Retinal pigment epithelial cell (primary cell): ENCODE results near the gene NARF.
"Not testable (repeated sequence)": the region's sequence is repeated elsewhere in the genome, so short reads cannot be mapped to it uniquely, and the experiment has no call there.

ENCODE experiments used
- DNase-seq: peaks from one replicate; pipeline ENCODE4 v3.0.0-alpha.2; 2010; ENCODE audit warnings: low read depth
- H3K4me3 ChIP-seq: 2 replicates; pipeline ENCODE4 v1.5.1; 2011; ENCODE audit warnings: mild to moderate bottlenecking, low read length, control low read depth, moderate library complexity
- TF ChIP-seq, protein P1 (sequence below): conservative IDR thresholded peaks from 2 replicates; pipeline ENCODE4 v1.5.1; 2011; ENCODE audit warnings: low read depth, low read length, control low read depth, inconsistent platforms

The NARF gene

DNA sequence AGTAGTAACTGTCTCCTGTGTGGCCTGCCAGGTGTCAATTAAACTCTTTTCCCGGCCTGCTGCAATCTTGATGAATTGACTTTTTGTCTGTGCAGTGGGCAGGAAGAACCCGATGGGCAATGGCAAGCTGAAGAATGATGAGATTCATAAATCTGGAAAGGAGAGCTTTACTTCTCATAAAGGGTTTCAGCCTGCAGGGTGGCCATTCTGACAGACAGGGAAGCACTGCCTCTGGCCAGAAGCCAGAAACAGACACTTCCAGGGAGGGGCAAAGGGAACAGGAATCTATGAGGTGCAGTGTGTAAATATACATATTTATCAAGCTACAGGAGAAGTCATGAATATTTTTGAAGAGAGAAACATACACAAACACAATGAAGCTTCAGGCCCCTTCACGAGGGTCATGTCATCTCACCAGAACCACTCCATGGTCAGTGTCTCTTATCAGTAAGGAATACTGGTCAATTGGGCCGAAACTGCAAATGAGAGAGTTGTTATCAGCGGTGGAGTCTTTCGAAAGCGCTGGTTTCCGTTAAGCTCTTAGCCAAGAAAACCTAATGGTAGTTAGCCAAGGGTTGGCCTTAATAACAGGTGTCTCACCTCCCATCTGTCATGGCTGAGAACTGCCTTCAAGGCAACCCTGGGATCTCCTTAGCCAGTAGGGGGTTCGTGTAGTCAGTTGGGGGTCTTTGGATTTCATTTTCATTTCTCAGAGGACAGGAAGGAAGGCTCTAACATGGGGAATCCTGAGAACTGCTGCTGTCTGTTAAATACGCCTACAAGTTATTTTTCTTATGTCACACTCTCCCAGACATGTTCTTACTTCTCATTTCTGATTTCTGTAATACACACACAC lies 1.2 kb upstream of the NARF start:
- no peak for DNase-seq
- TF ChIP-seq, protein P1, sequence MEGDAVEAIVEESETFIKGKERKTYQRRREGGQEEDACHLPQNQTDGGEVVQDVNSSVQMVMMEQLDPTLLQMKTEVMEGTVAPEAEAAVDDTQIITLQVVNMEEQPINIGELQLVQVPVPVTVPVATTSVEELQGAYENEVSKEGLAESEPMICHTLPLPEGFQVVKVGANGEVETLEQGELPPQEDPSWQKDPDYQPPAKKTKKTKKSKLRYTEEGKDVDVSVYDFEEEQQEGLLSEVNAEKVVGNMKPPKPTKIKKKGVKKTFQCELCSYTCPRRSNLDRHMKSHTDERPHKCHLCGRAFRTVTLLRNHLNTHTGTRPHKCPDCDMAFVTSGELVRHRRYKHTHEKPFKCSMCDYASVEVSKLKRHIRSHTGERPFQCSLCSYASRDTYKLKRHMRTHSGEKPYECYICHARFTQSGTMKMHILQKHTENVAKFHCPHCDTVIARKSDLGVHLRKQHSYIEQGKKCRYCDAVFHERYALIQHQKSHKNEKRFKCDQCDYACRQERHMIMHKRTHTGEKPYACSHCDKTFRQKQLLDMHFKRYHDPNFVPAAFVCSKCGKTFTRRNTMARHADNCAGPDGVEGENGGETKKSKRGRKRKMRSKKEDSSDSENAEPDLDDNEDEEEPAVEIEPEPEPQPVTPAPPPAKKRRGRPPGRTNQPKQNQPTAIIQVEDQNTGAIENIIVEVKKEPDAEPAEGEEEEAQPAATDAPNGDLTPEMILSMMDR = no peak
- peak overlapping the region; percentile 58 for H3K4me3 ChIP-seq

DNA sequence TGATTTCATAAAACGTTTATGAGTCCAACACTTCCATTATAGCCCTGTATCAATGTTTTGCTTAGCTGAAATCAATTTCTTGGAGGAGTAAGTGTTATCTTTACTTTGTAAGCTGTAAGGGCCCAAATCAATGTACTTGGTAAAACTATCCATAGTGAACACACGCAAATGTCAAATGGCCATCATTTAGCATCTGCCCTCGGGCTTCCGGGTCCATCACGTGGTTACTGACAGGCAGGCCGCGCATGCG lies 687 bp upstream of the NARF start:
- H3K4me3 ChIP-seq = peak overlapping the region; percentile 58
- TF ChIP-seq, protein P1 = no peak
- no peak for DNase-seq

DNA sequence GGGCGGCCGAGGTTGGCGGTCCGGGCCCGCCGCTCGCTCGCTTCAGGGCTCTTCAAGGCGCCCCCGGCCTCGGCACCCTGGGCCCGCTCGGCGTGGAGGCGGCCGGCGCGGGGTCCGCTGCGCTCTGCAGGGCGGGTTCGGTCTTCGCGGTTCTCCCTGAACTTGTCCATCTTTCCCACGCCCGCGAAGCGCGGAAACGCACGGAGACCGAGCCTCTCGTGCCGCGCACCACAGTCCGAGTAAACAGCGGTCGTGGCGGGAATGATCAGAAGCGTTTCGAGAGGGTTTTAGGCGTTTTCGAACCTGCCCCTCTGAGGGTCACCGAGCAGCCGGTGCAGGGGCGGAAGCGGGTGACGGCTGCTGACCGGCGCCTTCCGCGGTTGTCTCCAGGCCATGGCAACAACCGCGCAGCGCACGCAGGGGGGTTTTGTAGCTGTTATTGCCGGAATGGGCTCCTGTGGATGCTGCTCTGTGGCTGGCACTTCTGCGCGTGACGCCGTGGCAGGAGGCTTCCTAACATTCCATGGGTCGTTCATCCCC lies 414 bp downstream of the NARF start:
- H3K4me3 ChIP-seq = peak overlapping the region; percentile 82
- DNase-seq = no peak
- TF ChIP-seq, protein P1 = no peak

DNA sequence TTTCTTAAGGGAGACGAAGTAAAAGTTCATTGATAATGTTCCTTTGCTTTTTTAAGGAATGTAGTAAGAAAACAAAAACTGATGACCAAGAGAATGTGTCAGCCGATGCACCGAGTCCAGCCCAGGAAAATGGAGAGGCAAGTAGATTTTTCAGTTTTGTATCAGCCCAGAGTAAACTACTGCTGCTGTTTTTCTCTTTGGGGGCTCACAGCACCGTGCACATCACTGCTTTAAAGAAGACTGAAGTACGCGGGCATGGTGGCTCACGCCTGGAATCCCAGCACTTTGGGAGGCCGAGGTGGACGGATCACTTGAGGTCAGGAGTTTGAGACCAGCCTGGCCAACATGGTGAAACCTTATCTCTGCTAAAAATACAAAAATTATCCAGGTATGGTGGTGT lies 1.4 kb downstream of the NARF start:
- peak overlapping the region; percentile 82 for H3K4me3 ChIP-seq
- DNase-seq = not testable (repeated sequence)

DNA sequence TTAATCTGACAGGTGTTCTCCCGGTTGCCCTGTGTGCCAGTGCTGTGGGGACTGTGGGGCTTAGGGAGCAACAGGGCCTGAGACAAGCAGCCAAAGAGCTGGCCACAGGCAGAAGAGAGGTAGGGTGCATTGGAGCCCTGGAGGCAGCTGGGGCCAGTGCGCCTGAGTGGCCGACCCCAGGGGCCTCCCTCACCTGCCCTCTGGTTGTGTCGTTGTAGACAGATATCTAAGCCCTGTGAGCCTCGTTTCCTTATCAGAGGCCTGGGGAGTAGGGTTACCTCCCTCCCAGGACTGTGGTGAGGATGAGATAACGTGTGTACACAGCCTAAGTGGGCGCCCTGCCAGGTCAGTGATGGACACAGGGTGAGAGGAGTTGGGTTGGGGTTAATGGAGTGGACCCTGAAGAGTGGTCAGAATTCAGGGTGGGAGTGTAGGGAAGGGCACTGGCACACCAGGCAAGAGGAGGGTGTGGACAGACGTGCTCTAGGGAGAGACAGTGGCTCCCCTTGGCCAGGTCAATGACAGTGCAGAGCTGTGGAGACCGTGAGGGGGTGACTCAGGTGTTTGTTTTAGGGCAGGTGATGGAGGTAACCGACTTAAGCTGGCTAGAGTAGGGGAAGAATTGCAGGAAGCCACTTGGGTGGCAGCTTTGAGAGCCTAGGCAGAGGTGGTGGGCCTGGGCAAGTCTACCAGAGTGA lies 3.4 kb downstream of the NARF start:
- H3K4me3 ChIP-seq = no peak overlapping the region
- TF ChIP-seq, protein P1 = no peak
- no peak for DNase-seq

DNA sequence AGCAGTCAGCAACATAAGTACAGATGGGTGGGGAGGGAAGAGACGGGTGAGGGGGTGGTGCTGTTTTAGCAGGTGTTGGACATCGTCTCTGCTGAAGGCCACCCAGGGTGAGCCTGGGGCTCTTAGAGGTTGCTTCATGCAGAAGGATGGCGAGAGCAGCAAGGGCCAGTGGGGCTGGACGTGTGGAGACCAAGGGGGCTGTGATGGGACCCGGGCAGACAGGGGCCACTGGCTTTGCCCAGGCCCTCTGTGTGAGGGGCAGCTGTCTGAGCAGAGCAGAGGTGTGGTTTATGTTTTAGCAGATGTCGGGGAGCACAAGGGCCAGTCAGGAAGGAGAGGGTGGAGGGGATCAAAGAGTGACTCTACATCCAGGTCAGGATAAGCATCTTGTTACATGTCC lies 4.8 kb downstream of the NARF start:
- no peak for DNase-seq

DNA sequence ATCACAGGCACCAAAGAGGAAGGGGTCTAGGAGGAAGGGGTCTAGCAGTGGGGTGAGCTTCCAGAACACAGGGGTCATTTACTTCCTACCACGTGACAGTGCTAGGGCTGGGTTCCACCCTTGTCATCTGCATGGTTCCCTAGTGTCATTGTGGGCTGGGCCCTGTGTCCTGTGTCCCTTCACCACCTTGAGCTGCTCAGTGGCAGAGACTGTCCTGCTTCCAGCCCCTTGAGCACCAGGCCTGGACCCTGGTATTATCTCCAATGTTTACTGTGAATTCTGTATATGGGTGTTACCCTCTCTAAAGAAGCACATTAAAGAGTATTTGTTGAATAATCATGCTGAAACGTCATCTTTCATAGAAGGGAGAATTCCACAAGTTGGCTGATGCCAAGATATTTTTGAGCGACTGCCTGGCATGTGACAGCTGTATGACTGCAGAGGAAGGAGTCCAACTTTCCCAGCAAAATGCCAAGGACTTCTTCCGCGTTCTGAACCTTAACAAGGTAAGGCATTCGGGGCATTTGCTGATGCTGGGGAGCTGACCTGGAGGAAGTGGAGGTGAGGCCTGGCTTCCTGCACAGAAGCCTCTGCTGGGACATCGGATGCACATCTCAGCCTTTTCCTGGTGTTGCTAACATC lies 5.5 kb downstream of the NARF start:
- DNase-seq = peak; percentile 16
- TF ChIP-seq, protein P1 = no peak

More for the DNA sequence above, 4.8 kb downstream of the NARF start:
- no peak overlapping the region for H3K4me3 ChIP-seq
- TF ChIP-seq, protein P1 = no peak

More for the DNA sequence above, 5.5 kb downstream of the NARF start:
- H3K4me3 ChIP-seq = no peak overlapping the region
